Right atrium auricular region (tissue), 2 donors: ENCODE measurements around the gene LYZL4. TPM values are rescaled to one million over a fixed set of nuclear protein-coding genes. Genes with fewer than 3 reads are reported as not detected.

Experiments used
- DNase-seq: peaks from one replicate; pipeline ENCODE4 v3.0.0-alpha.2; 2019; ENCODE audit warnings: low spot score
- H3K27ac ChIP-seq, 2 donors: fragments of 200-600 bp; sonication (generic); 1 replicate in 1 of 2; 2 replicates in 1 of 2; pipeline ENCODE4 v1.5.1; 2016 to 2019
- H3K27me3 ChIP-seq, 2 donors: fragments of 200-600 bp; sonication (generic); one replicate each; pipeline versions ENCODE4 v1.5.1 to v1.6.0; 2017 to 2019
- H3K36me3 ChIP-seq: fragments of 200-600 bp; sonication (generic); one replicate; pipeline ENCODE4 v1.5.1; 2016
- H3K4me1 ChIP-seq, 2 donors: fragments of 200-600 bp; sonication (generic); one replicate each; pipeline versions ENCODE4 v1.5.1 to v1.6.0; 2017 to 2019
- H3K4me3 ChIP-seq, 2 donors: fragments of 200-600 bp; sonication (generic); 1 replicate in 1 of 2; 2 replicates in 1 of 2; pipeline ENCODE4 v1.5.1; 2017 to 2019; ENCODE audit warnings: mild to moderate bottlenecking in 1 of 2, moderate library complexity in 1 of 2
- H3K9me3 ChIP-seq, 2 donors: fragments of 200-600 bp; sonication (generic); one replicate each; pipeline ENCODE4 v1.5.1; 2019
- CTCF ChIP-seq, 2 donors: fragments of 200-600 bp; sonication (generic); IDR thresholded peaks; one replicate each; pipeline ENCODE4 v1.5.1; 2019; ENCODE audit warnings: antibody characterized with exemption in 2 of 2
- total RNA-seq, 2 donors: library from RNA; depleted of rRNA; stranded (reverse); fragments of >200 nt; gene quantifications; one replicate each; pipeline ENCODE4 v1.1.0, GENCODE V29; 2016

The LYZL4 gene
- total RNA-seq, 2 donors from 2014 or later = not detected

DNA sequence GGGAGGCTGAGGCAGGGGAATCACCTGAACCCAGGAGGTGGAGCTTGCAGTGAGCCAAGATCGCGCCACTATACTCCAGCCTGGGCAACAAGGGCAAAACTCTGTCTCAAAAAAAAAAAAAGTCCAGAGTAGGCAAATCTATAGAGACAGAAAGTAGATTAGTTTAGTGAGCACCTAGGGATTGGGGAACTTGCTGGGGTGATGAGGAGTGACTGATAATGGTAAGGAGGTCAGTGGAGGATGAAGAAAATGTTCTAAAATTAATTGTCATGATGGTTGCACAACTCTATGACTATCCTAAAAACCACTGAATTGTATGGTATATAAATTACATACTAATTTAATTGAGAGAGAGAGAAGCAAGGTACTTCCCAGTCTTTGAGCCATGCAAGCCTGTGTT, 27.8 kb upstream of the LYZL4 start:
- Histone ChIP-seq H3K36me3 (no peaks in the 10 kb centered on the region), H3K4me3 (no peak overlapping the region), H3K4me1 (no peaks in the 10 kb centered on the region), H3K27ac (no peak overlapping the region), H3K27me3 (no peaks in the 10 kb centered on the region), H3K9me3 (peaks cover 0 to 4% of the 10 kb centered on the region in 2 donors)
- TF ChIP-seq CTCF (IDR thresholded peaks at IDR 0.05) = no peak
- no peak for DNase-seq

DNA sequence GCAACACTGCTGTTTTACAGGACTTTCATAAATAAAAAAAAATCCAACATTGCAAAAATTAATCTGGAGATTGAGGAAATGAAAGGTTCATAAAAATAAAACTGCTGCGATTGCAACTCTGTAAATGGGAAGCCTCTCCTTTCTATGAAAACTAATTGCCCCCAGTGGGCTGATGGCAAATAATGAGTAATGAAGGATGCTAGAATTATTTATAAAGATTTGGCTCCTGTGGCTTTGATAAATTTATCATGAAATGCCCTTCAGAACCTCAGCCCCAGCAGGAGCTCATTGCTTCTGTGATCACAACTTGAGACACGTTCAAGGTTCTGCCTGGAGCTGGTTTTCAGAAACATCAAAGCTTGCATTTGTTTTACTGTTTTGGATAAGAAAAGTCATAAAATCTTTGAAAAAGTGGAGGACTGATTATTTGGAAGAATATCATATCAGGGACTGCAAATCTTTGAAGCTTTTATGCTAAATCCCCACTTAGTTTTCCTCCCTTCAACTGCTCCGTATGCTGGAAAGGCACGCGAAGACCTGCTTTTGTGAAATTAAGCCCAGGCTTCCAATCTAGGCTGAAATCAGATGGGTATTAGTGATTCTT, 24.5 kb upstream of the LYZL4 start:
- no peak overlapping the region for H3K27ac ChIP-seq
- no peaks in the 10 kb centered on the region for H3K27me3 ChIP-seq
- no peak overlapping the region for H3K4me3 ChIP-seq
- H3K36me3 ChIP-seq = no peaks in the 10 kb centered on the region
- H3K4me1 ChIP-seq = peaks cover 0 to 4% of the 10 kb centered on the region in 2 donors
- peaks cover 7 to 19% of the 10 kb centered on the region in 2 donors for H3K9me3 ChIP-seq
- no peak for DNase-seq
- TF ChIP-seq CTCF (IDR thresholded peaks at IDR 0.05) = no peak

GRCh38 chr3:42432485-42432884, 22.1 kb upstream of the LYZL4 start:
- no peak for DNase-seq
- Histone ChIP-seq H3K36me3 (no peaks in the 10 kb centered on the region), H3K9me3 (peaks cover 7 to 19% of the 10 kb centered on the region in 2 donors), H3K4me3 (no peak overlapping the region), H3K4me1 (peaks cover 0 to 4% of the 10 kb centered on the region in 2 donors), H3K27me3 (no peaks in the 10 kb centered on the region), H3K27ac (no peak overlapping the region)
- no peak for TF ChIP-seq CTCF (IDR thresholded peaks at IDR 0.05)

DNA sequence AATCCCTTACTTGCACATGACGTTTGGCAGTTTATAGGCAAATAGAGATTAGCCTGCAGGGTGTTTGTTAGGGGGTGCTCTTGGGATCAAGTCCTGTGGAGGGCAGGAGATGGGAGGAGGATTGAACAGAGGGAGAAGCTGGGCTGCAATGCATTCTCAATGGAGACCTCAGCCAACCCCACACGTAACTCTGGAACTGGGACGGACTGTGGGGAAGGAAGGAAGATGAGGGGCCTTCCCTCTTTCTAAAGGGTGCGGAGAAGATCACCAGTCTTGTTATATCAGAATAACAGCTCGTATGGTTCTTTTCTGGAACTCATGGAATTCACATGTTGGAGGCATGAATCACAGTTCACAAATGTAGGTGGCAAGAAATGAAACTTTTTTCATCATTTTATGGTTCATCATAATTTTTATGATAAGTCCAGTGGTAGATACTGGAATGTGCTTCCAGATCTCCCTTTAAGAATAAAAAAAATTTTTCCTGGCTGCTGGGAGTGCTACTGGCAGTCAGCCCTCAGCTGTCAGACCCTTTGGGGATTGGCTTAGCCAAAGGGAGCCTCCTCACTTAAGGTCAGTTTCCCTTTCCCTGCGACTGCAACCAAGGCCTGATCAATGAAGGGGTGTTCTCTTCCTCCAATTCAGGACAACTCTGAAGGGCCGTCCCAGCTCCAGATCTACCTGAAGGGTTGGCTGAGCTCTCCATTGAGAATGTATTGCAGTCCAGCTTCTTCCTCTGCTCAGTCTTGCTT, 20.5 kb upstream of the LYZL4 start:
- no peaks in the 10 kb centered on the region for H3K27me3 ChIP-seq
- no peak for DNase-seq
- peaks cover 0 to 4% of the 10 kb centered on the region in 2 donors for H3K4me1 ChIP-seq
- H3K27ac ChIP-seq = no peak overlapping the region
- H3K9me3 ChIP-seq = peaks cover 7 to 19% of the 10 kb centered on the region in 2 donors
- H3K4me3 ChIP-seq = no peak overlapping the region
- no peak for TF ChIP-seq CTCF (IDR thresholded peaks at IDR 0.05)
- H3K36me3 ChIP-seq = no peaks in the 10 kb centered on the region

- H3K36me3 ChIP-seq = no peaks in the 10 kb centered on the region
- TF ChIP-seq CTCF (IDR thresholded peaks at IDR 0.05) = no peak
- no peak for DNase-seq
- H3K27me3 ChIP-seq = no peaks in the 10 kb centered on the region
- peaks cover 7 to 19% of the 10 kb centered on the region in 2 donors for H3K9me3 ChIP-seq
- H3K27ac ChIP-seq = no peak overlapping the region
- H3K4me3 ChIP-seq = no peak overlapping the region
- peaks cover 0 to 4% of the 10 kb centered on the region in 2 donors for H3K4me1 ChIP-seq
Observed at GRCh38 chr3:42428830-42429229, 18.4 kb upstream of the LYZL4 start.
